GM19240 (cell line): ENCODE results near the gene ARL15.
"Not testable (repeated sequence)": the region's sequence is repeated elsewhere in the genome, so short reads cannot be mapped to it uniquely, and the experiment has no call there.

Experiments used
- DNase-seq: peaks from one replicate; pipeline ENCODE4 v3.0.0; 2011; ENCODE audit warnings: low spot score; ENCODE audit not compliant: insufficient read length

The ARL15 gene

GRCh38 chr5:53858700-53859456 is 451.5 kb downstream of the ARL15 start:
- DNase-seq, result no peak

- no peak for DNase-seq
These were observed 453.9 kb downstream of the ARL15 start for GRCh38 chr5:53856506-53856905.

- not testable (repeated sequence) for DNase-seq
These were observed 473.4 kb downstream of the ARL15 start for GRCh38 chr5:53836851-53837430.

DNA sequence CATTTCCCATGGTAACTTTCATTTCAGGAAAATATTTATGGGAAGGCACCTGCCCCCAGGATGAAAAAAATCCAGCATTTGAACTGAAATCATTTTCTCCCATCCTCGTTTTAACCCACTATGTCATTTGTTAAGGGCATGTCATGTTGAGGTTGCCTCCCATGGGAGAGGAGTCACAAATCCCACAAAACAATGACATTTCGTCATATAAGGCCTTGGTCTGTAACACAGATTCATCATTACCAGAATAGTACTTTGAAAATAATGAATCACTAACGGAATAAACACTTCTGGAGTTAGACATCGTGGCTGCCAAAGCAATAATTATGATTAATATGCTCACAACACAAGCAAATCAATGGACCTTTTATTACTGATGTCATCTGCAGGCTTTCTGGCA is 475.9 kb downstream of the ARL15 start:
- DNase-seq, result no peak
